HuH-7 (cell line): ENCODE data around the gene SARDH.
"Not testable (repeated sequence)": the region's sequence is repeated elsewhere in the genome, so short reads cannot be mapped to it uniquely, and the experiment has no call there.

Experiments
- DNase-seq: peaks from one replicate; pipeline ENCODE4 v3.0.0; 2011; ENCODE audit warnings: low spot score

SARDH gene

GRCh38 chr9:133684121-133684935 is 53.8 kb downstream of the SARDH start:
- DNase-seq: no peak

GRCh38 chr9:133683586-133684120 is 54.5 kb downstream of the SARDH start:
- no peak for DNase-seq

GRCh38 chr9:133682818-133683585 is 55.1 kb downstream of the SARDH start:
- DNase-seq: no peak

GRCh38 chr9:133681658-133682306 is 56.4 kb downstream of the SARDH start:
- no peak for DNase-seq

DNA sequence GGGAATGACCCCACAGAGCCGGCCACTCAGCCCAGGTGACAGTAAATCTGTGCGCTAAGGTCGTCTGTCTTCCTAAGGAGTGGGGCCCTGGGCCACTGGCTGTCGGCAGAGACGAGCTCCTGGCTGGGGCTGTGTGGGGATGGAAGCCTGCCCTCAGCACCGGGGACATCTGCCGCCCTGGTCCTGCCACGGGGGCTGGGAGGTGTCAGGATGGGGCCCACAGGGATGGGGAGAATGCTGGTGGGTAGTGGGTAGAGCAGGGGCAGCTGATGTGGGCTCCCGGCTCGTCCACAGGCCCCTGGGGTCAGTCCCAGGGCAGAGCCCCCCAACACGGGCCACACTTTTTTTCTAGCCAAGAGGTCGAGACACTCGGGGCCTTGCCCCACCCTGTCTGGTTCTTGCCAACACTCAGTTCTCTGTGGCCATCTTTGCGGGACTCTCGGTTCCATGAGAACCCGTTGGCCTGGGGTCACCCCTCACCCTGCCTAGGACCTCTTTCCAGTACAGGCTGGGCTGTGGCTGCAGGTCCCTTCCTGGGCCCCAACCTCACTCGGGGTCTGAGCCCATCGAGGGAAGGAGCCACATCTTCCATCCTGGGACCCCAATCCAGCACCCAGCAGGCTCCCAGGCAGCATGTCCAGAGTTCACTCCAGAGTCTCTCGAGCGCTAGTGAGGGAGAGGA is 57.0 kb downstream of the SARDH start:
- no peak for DNase-seq

- DNase-seq: no peak
Observed at GRCh38 chr9:133680250-133680975, 57.7 kb downstream of the SARDH start.

DNA sequence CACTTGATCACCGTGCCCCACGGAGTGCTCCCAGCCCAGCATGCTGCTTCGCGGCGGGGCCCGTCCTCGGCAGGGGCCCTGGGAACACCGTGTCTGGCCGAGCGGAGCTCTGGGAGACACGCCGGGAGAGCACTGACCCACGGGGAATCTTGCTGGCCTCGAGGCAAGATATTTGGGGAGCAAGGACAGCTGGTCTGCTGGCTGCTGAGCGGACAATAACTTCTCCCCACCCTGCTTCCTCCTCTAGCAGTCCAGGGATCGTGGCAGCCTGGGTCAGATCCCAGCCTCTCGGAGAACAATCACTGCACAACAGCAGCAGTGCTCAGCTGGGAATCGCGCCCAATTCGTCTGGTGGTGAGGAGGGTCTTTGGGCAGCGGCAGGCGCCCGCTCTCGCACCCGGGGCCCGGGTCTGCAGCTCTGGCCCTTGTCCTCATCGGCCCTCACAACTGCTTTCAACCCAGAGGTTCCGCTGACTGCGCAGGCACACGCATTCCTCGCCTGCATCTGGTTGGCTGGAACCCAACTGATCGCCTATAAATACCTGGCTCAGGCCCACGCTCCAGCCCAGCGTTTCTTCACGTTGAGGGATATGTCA is 58.6 kb downstream of the SARDH start:
- no peak for DNase-seq

DNA sequence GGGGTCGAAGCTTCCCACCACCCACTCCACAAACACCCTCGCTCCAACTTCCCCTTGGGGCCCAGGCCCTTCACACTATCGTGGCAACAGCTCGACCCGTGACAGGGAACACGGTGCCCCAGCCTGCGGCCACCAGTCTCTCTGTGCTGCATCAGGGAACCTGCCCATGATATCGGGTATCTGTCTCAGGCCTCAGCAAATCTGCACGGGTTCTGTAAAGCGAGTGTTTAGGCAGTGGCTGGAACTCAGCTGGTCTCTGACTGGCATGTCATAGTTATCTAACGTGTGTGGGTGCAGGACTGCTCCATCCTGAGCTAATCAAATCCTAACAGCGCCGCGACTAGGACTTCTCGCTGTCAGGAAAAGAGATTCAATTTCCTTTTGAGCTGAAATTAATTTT is 59.1 kb downstream of the SARDH start:
- no peak for DNase-seq

- DNase-seq: no peak
Observed at GRCh38 chr9:133677126-133678010, 60.8 kb downstream of the SARDH start.

DNA sequence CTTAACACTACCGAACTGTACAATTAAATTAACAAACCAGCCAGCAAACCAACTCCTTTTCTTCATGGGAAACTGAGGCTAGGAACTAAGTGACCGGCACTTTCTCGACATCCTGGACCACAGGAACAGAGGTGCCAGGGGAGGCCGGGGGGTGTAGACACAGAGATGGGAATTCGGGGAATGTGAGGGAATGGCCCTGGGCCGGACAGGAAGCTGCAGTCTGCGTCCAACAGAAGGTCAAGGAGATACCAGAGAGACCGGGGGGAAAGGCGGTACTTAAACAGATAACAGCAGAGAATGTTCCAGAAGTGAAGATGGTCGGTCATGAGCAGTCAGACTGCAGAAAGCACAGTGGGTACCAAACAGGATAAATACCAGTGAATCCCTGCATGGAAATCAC is 61.7 kb downstream of the SARDH start:
- no peak for DNase-seq

GRCh38 chr9:133675796-133676195 is 62.4 kb downstream of the SARDH start:
- DNase-seq: not testable (repeated sequence)

DNA sequence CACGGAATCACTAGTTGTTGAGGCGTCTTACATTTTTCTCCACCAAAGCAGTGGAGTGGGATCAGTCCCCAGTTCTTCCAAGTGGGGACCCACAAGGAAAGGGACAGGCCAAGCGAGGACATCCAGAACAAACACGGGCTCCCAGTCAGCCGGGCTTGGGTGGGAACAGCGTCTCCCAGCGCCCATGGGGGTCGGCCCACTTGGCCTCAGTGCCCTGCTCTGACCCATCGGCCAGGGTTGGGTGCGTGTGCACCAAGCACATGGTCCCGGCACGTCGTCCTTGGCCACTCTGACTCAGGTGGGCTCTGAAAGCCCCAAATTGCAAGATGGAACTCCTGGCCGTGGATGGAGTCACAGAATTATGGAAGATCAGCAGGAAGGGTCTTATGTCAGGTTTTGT is 64.1 kb downstream of the SARDH start:
- DNase-seq: no peak

DNA sequence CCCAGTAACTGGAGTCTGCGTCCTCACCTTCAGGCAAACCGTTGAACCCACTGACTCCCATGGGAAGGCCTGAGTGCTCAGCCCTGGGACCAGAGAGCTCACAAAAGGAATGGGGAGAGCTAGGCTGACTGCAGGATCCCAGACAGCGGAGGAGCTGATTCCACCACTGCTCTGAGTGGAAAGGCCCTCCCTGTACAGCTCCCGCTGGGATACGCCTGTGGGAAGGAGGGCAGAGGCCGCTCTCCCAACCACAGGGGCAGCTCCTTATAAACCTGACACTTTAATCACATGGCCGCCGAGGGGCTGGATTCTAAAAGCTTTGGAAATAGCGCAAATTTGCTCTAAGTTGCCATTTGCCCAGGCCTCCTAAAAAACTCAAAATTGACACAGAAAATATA is 64.9 kb downstream of the SARDH start:
- DNase-seq: no peak

DNA sequence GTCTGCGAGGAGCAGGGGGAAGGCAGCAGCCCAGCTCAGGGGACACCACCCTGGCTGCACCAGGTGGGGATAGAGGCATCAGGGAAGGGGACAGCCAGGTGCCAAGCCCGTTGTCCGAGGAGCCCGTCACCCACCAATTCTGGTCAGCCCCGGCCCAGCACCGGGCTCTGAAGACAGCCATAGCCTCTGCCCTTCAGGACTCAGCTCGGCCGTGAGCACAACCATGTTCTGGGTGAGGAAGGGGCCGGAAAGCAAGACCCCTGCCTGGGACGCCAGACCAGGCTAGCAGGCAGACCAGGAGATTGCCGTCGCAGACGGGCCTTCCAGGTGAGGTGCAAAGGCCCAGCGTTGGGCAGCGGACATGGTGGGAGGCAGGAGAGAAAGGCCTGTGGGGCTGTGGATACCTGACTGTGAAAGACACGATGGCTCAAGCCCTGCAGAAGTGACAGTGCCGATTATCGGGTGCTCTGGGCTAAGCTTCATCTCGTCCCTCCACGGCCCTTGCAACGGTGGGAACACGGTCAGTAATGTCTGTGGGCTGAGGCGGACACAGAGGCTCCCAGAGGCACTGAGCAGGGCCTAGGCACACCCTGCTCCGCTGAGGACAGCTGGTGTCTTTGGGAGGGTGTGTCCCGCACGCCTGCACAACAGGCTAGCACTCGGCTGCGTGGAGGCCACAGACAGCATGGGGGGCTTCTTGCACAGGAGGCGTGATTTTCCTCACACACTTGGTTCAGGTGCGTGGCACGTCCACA is 65.5 kb downstream of the SARDH start:
- no peak for DNase-seq

DNA sequence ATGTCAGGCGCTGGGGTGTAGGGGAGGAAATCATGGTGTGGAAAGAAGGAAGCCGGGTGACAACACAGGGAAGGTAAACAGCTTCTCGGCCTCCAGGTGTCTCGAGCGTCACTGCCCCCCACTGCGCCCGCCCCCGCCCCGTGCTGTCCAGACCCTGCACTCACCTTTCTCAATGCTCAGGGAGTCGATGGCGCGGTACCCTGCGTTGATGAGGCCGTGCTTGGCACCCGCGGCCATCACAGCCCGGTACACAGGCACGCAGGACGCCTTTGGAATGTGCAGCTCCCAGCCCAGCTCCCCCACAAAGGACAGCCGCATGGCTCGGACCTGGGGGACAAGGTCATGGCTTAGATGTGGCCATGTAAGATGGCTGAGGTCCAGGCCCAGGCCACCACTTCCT is 66.8 kb downstream of the SARDH start:
- DNase-seq: no peak

GRCh38 chr9:133670466-133670865 is 67.7 kb downstream of the SARDH start:
- DNase-seq: no peak

DNA sequence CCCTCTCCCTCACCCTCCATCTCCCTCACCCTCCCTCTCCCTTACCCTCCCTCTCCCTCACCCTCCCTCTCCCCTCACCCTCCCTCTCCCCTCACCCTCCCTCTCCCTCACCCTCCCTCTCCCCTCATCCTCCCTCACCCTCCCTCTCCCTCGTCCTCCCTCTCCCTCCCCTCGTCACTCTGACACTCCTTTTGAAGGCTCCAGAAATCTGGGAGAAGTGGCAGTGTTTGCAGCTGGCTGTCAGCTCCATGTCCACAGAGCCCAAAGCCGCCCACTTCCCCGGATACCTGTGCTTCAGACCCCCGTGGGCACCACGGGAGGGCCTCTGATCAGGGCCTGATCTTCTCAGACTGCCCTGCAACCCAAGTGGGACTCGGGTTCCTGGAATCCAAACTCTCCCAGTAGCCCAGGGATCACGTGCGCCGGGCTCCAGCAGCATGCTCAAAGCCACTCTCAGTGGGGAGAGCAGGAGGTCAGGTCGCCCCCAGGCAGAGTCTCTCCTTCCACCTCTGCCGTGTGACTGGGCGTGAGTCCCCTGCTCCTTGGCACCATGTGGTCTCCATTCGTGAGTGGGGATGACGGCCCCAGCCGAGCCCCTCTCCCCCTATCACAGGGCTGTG is 68.9 kb downstream of the SARDH start:
- DNase-seq: no peak

DNA sequence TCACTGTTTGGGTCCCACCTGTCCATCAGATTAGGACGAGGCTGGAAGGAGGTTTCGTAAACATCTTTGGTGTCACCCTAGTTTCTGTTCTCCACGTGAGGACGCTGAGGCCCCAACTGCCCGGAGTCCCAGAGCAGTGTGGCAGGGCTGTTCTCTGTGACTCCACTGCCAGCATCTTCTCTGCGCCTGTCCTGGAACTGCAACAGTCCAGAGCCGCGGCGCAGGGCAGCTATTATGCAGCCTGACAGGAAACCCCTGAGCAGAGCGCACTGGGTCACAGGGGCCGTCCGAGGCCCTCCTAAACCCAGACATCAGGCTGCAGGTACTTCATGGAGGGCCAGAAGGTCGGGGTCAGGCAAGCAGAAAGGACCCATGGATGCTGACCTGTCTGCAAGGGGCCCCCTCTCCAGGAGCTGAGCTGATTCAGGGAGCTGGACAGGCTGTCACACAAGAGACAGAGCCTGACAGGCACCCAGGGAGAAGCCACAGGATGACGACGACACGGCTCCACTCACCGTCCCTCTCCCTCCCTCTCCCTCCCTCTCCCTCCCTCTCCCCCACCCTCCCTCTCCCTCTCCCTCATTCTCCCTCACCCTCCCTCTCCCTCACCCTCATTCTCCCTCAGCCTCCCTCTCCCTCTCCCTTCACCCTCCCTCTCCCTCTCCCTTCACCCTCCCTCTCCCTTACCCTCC is 70.2 kb downstream of the SARDH start:
- DNase-seq: no peak
